ENCODE data around the gene BFSP1.

Gene BFSP1

DNA sequence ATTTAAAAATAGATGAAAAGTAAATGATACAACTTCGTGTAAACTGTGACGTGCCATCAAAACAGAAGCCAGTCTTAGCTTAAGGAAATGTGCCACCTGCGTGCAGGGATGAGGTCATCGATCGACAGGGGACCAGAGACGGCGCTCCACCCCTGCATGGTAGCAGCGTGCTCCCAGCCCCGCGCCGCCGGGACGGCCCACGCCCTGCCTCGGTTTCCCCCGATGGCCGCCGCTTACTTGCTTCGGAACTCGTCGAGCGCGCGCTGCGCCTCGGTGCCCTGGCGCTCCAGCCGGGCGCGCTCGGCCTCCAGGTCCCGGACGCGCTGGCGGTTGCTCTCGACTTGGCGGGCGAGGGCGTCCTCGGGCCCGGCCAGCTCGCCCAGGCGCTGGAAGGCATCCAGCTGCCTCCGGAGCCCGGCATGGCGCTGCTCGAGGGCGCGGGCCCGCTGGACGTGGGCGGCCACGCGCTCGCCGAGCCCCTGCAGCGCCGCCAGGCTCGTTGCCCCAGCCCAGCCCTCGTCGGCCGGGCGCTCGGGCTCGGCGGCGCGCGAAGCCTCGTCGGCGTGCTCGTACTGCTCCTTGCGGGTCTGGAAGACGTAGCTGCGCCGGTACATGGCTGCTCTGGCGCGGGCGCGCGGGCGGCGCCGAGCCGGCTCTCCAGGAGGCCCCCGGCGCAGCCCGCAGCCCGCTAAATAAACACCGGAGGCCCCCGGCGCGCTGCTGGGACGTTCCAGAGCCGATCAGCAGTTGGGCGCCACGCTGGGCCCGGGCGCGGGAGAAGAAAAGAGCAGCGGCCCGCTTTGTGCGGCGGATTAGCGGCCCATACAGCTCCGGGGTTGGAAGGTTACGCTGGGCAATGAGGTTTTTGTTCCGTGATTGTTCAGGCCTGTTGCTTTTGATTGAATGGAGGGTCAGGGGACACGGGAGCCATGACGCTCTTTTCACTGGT, at the start of gene BFSP1:
Gene BFSP1 (minus strand): TSS at position 664 of the 949 bp plus-strand sequence. CDS start 50 bp downstream, at position 614.
- in situ Hi-C loops (cut with MboI; ENCODE audit: low pct_unique_long_range_greater_than_20kb, low sequenced_read_pairs), result no loop called here
- DNase-seq, result peak; percentile 67

DNA sequence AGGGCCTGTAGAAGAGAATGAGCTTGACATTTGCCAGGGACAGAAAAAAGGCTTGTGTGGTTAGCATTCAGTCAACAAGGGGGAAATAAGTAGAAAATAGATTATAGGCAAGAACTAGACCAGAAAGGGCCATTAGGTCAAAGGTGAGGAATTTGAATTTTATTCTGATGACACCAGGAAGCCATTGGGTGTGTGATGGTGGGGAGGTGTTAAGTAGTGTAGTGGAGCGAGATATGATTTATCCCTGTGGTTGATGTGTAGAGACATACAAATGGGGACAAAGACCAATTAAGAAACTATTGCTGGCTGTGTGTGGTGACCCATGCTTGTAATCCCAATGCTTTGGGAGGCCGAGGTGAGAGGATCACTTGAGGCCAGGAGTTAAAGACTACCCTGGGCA, 49.7 kb upstream of the BFSP1 start:
- in situ Hi-C loops (cut with MboI; ENCODE audit: low pct_unique_long_range_greater_than_20kb, low sequenced_read_pairs), result no loop called here
- no peak for DNase-seq

GRCh38 chr20:17579369-17580039, 48.3 kb upstream of the BFSP1 start:
- in situ Hi-C loops (cut with MboI; ENCODE audit: low pct_unique_long_range_greater_than_20kb, low sequenced_read_pairs), result no loop called here
- DNase-seq, result no peak

DNA sequence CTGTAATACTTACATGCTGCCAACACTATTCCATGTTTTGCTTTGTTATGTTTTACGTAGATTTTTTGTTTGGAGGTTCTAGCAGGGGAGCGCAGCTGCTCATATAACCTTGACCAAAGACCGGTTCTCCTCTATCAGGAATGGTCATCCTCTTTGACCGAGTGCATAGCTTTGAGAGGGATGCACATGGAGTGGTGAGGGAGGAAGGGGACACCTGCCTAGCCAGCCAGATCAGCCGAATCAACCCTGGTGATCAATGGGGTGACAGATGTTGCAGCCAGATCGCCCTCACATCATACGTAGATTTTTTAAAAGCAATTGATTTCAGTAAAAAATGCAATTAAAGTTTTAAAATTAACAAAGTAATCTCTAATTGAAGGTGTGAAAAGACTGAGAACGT, 45.0 kb upstream of the BFSP1 start:
- in situ Hi-C loops (cut with MboI; ENCODE audit: low pct_unique_long_range_greater_than_20kb, low sequenced_read_pairs), result no loop called here
- no peak for DNase-seq

GRCh38 chr20:17573463-17573862, 42.3 kb upstream of the BFSP1 start:
- in situ Hi-C loops (cut with MboI; ENCODE audit: low pct_unique_long_range_greater_than_20kb, low sequenced_read_pairs), result no loop called here

GRCh38 chr20:17572034-17572638, 41.0 kb upstream of the BFSP1 start:
- in situ Hi-C loops (cut with MboI; ENCODE audit: low pct_unique_long_range_greater_than_20kb, low sequenced_read_pairs), result no loop called here
- DNase-seq, result no peak

More at GRCh38 chr20:17573463-17573862, 42.3 kb upstream of the BFSP1 start:
- DNase-seq, result no peak

DNA sequence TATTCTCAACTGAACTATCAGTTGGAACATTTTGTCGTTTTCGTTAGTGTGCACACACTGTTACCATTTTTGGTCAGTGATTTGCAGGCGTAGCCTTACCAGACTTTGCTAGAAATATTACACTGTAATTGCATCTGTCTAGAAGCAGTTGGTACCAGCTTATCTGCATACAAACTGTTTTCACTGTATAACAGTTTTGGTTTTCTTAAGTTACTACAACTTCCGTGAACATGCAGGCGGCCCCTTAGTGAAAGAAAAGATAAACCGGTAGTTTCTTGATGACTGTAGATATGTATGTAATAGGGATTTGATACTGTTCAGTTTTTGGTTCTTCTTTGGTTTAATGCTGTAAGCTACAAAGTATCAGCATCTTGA, 40.0 kb upstream of the BFSP1 start:
- in situ Hi-C loops (cut with MboI; ENCODE audit: low pct_unique_long_range_greater_than_20kb, low sequenced_read_pairs), result no loop called here
- no peak for DNase-seq

DNA sequence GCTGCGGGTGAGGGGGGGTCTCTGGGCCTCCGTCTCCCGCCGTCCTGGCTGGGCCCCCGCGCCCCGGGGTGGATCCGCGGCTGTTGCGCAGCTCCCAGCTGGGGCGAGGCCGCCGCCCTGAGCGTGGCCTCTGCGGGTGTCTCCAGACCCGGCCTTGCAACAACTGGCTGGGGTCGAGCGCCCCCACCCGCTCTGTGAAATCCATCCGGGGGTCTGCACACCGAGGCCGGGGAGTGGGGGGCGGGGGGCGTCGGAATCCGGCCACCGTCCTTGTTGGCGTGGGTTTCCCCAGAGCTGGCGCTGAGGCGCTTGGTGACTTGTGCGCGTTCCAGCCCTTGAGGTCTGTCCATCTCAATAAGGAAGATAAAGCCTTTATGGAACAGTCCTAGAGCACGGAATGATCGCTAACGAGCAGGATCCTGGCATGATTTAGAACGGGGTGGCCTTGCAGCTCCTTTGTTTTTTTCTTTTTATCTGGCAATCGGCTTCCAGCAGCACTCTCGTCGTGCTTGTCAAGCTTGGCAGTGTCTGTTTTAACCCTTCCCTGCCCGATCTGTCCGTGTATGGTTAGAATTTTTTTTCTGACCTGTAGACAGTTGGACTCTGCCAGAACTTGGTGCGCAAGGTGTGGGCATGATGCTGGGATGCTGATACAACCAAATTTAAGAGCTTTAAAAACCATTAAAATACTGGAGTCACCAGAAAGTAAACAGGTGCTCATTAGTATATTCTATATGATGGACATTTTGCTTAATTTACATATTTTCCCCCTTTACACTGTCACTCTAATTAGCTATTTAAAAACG, 39.4 kb upstream of the BFSP1 start:
- peak; percentile 45 for DNase-seq
- in situ Hi-C loops (cut with MboI; ENCODE audit: low pct_unique_long_range_greater_than_20kb, low sequenced_read_pairs), result no loop called here

DNA sequence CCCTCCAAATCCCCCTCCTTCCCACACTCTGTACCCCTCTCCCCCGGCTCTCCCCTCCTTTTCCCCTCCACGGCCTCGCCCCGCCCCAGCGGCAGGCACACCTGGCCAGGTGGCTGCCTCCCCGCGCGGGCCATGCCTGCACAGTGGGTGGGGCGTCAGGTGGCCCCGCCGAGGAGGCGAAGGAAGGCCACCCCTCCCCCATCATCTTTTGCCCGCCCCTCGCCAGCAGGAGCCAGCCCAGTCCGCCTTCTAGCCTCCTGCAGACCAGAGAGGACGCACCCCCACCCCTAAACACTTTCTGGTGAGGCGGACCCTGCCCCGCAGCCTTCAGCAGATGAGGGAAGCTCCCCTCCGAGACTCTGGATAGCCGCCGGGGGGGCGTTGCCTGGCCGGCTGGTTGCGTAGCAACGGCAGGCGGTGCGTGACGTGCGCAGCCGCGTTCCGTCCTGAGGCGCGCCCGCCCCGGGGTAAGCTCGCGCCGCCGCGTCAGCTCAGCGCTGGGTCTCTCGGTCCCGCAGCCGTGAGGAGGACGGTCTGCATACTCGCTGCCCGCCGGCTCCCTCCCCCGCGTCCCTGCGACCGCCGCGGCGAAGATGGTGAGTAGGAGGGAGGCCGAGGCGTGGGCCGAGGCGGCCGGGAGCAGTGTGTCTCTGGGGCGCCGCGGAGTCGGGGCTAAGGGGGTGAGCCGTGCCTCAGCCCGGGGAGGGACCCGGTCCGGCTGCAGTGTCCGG, 38.6 kb upstream of the BFSP1 start, which contains the start of gene DSTN:
Gene DSTN (plus strand): TSS at position 460 of the 731 bp plus-strand sequence. CDS start 134 bp downstream, at position 594.
- peak; percentile 84 for DNase-seq
- in situ Hi-C loops (cut with MboI; ENCODE audit: low pct_unique_long_range_greater_than_20kb, low sequenced_read_pairs), result no loop called here

GRCh38 chr20:17568972-17569521, 37.9 kb upstream of the BFSP1 start:
- peak; percentile 24 for DNase-seq

DNA sequence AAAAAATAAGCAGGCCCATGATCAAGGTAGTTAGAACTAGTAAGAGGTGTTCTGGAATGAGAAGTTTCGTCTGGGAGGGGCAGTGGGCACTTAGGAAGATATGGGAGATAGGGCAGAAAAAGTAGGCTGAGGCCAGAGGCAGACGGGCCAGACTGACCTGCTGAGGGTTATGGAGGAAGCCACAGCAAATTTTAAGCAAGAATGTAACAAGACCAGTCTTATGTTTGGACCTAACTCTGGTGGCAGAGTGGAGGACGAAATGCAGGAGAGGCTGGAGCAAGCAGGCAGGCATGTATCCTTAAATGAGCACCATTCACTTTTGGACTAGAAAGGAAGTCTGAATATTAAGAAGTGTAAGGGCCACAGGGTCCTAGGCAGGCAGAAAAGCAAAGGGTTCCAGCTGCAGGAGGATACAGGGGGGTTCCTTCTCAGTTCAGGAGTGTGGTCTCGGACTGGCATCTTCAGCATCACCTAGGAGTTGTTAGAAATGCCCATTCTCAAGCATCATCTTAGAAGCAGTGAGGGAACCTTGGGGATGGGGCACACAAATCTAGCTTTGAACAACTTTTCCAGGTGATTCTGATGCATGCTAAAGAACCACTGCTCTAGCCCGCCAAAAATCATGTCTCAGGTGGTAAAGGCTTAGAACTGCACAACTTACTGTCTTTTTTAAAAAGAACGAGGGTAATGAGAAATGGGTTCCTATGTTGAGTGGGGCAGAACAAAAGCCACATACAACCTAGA, 37.0 kb upstream of the BFSP1 start:
- no peak for DNase-seq
- in situ Hi-C loops (cut with MboI; ENCODE audit: low pct_unique_long_range_greater_than_20kb, low sequenced_read_pairs), result no loop called here

More at GRCh38 chr20:17568972-17569521, 37.9 kb upstream of the BFSP1 start:
- in situ Hi-C loops (cut with MboI; ENCODE audit: low pct_unique_long_range_greater_than_20kb, low sequenced_read_pairs), result no loop called here

GRCh38 chr20:17566345-17566744, 35.2 kb upstream of the BFSP1 start:
- in situ Hi-C loops (cut with MboI; ENCODE audit: low pct_unique_long_range_greater_than_20kb, low sequenced_read_pairs), result no loop called here
- no peak for DNase-seq

DNA sequence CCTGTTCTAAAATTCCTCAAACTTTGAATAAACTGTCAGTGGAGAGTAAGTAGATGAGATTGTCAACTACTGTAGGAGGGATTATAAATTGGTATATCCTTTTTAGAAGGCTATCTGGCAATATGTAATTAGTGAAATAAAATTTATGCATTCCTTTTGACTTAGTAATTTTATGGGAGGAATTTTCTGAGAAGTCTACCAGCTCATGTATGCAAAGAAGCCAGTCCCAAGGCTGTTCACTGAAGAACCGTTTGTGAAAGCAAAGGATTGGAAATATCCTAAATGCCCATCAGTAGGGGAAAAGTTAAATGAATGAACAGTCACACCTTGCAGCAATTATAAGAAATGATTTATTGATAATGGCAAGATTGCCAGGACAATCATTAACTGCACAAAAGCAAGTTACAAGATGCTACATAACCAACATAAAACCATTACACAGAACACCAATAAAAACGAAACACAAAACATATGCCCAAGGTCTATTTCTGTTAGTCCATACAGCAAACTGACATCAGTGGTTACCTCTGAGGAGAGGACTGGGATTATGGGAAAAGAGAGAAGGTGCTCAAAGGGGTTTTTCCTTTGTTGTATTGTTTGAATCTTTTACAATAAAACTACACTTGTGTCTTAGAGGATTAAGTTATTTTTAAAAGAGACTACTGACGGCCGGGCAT, 34.1 kb upstream of the BFSP1 start:
- in situ Hi-C loops (cut with MboI; ENCODE audit: low pct_unique_long_range_greater_than_20kb, low sequenced_read_pairs), result no loop called here
- no peak for DNase-seq

GRCh38 chr20:17562804-17563305, 31.7 kb upstream of the BFSP1 start:
- no peak for DNase-seq
- in situ Hi-C loops (cut with MboI; ENCODE audit: low pct_unique_long_range_greater_than_20kb, low sequenced_read_pairs), result no loop called here

DNA sequence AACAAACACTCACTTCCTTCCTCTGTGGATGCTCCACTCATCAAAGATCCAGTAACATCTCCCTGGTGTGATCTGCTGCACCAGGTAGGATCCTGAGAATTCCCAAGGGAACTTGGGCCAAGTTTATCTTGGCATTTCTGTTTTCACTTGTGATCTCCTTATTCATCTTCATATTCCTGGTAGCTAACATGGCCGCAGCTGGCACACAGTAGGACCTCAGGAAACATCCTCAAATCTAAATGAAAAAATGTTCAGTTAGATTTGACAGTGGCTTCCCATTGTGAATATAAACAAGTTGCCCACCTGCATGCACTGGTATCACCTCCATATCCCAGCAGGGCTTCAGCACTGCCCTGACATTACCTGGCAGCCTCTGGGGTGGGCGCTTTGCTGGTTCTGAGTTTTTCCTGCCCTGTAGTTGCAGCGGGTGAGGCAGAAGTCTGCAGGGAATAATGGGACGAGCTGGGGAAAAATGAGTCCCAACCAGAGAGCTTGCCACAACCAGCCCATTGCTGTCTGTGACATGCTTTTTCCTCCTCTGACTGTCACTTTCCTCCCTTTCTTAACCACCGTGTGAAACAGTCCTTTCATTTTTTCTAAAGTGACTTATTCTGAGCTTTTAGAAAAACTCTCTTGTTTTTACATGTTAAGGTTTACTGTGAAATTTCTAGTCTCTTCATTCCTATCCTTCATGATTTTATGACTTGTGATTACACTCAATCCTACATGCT, 29.3 kb upstream of the BFSP1 start:
- no peak for DNase-seq
- in situ Hi-C loops (cut with MboI; ENCODE audit: low pct_unique_long_range_greater_than_20kb, low sequenced_read_pairs), result no loop called here

- in situ Hi-C loops (cut with MboI; ENCODE audit: low pct_unique_long_range_greater_than_20kb, low sequenced_read_pairs), result no loop called here
- DNase-seq, result no peak
Measured at GRCh38 chr20:17559338-17559737, 28.2 kb upstream of the BFSP1 start.
